HG03064 (cell line): Measurements from ENCODE around the gene TBC1D8.

ENCODE experiments used
- ATAC-seq: cut with Tn5 transposase; IDR thresholded peaks from one replicate; pipeline ENCODE4 v1.9.1; 2021; ENCODE audit warnings: low read depth; ENCODE audit not compliant: unreplicated experiment

Gene TBC1D8

DNA sequence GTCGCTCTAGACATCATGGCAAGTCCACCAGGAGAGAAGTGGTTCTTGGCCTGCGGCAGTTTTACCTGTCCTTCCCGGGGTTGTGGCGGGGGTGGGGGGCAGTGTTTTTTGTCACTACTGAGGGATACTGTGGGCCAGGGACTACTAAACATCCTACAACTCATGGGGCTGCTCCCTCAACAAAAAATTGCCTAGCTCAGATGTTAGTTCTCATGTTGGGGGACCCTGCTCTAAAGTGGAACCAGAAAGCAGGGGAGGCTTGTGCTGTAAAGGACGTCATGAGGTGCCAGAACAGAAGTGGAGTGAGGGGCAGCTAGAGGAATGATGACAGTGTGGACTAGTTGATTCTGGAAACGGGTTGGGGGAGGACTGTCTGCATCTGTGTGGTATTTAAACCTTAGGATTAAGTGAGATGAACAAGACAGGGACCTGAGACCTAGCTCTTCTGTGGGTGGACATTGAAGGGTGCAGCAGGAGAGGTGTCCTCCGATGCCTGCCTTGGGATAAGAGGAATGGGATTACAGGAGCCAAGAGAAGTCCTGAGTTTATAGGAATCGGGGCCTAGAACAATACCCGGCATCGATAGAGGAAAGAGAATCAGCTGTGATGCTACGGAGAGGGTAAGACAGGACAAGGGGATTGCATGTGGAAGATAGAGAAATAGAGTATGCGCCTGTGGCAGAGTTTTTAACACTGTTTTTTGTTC lies 146.4 kb downstream of the TBC1D8 start:
- ATAC-seq = no peak

DNA sequence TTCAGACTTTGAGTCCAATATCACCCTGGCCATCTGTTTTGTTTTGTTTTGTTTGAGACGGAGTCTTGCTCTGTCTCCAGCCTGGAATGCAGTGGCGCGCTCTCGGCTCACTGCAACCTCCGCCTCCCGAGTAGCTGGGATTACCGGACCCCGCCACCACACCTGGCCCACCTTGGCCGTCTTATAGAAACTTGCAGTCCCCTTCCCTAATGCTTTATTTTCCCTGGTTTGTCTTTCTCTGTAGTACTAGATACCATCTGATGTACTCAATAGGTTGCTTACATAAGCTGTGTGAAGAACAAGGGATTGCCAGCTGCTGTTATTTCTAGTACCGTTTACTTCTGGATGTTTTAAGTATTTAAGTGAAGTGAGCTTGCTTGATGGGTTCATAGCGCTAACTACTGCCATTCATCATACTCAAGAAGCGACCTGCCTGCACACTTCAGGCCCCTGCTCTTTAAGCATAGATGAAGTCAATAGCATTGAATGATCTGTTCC lies 147.9 kb downstream of the TBC1D8 start:
- ATAC-seq = no peak

DNA sequence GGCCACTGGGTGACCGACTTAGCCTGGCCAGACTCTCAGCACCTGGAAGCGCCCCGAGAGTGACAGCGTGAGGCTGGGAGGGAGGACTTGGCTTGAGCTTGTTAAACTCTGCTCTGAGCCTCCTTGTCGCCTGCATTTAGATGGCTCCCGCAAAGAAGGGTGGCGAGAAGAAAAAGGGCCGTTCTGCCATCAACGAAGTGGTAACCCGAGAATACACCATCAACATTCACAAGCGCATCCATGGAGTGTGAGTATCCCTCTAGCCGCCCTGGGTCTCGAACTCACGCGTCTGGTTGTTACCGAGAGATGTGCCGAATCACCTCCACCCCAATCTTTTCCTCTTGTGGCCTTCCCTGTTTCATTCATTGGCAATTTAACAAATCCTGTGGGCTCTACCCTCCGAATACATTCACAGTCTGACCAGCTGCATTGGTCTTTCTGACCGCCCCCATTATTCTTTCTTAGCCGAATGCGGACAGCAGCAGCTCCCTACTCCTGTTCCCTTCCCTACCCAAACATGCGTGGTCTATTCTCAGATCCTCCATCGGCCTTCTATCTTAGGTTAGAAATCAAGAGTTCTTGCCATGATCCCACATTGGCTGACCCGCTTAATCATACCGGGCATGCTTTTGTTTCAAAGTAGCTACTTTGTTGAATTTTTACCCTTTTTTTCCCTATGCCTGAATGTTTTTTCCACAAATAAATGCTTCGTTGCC lies 148.5 kb downstream of the TBC1D8 start:
- peak; percentile 3 for ATAC-seq

DNA sequence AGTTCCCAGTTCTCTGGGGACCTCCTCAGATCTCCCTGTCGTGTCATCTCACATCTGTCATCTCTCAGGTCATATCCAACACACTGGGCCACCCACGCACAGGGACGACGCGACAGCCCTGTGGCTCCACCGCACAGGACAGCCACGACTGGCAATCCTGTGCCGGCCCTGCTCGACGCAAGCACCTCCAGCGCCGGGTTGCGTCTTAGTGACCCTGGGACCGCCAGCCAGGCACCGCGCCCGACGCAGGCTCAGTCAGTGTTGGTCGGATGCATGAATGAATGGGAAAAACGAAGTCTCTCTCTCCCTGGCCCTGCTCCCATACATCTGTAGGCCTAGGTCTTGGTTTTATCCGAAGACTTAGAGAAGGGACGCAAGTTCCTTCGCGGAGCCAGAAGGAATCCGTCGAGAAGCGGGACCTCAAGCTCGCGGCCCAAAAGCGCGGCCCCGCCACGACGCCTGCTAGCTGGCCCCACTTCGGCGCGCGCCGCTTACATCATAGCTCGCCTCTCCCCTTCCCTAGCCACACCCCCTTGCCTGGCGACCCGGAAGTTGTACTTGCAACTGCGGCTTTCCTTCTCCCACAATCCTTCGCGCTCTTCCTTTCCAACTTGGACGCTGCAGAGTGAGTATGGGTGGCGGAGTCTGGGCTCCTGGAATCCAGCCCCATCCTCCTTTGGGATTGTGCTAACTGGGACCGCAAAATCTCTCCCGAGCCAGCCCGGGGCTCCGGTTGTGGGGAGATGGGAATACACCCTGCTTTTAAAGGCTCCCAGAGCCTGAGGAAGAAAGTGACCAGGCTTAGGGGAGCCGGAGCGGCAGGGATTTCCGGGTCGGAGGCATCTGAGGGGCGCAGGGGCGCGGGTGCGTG lies 149.3 kb downstream of the TBC1D8 start, which contains the start of gene RPL31:
RPL31 (plus strand) TSS at position 599 of the 871 bp plus-strand sequence. CDS start 413 bp downstream, outside the sequence.
- ATAC-seq = peak; percentile 93

DNA sequence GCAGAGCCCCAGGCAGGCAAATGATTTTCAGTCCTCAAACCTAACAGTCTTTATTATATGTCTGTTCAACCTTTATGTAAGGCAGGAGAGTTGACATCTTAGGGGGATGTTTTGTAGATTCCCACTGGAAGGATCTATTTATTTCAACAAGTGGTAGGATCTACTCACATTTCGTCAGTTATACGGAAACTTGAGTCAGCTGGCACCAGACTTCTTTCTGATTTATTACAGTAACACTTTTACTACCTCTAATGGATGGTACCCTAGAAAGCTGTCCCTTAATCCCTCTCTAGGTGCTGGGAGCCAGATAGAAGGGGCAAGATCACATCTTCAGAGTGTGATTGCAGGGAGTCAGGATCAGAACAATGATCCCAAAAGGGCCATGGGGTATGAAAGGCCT lies 151.2 kb downstream of the TBC1D8 start:
- no peak for ATAC-seq

DNA sequence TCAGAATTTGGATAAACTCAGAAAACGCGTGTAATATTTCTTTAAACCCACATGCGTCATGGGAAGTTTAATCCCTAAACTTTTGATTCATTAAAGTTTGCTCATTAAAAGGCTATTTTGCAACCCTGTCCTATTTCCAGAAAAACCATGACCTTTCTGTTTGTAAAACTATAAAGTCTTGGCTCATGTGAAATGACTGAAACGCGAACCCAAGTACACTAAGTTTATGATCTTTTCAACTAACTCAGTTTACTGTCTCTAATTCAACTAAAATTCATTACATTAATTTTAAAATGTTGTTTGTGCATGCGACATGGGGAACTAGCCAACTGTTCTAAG lies 153.0 kb downstream of the TBC1D8 start:
- ATAC-seq = no peak

DNA sequence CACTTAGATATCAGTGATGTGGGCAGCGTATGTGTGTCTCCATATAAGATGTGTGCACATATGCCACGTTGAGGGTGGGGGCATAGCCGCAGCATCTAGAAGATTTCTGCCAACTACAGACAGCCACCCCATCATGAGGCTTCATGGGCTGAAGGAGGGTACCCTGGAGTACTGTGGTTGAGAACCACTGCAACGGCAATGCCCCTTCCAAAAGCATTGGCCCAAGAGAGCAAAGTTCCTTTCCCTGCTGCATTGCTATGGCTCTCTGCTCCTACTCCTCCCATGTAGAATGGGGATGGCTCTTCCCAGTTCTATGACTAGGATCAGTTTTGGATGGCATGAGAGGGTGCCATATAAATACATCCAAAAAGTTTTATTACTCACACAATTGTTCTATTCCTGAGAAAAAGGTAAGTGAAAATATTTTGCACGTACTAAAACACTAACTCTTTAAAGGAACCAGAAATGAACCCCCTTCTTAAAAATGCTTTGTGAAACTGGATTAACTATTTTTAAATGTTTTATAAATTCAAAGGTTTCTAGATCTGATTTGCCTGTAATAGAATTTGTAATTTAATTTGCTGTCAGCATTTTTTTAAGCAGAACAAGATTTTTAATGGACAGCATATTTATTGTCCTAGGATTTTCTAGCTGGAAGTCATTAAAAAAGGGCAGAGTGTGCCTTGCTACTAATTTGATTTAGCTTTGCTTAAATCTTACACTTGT lies 153.5 kb downstream of the TBC1D8 start:
- ATAC-seq = no peak

DNA sequence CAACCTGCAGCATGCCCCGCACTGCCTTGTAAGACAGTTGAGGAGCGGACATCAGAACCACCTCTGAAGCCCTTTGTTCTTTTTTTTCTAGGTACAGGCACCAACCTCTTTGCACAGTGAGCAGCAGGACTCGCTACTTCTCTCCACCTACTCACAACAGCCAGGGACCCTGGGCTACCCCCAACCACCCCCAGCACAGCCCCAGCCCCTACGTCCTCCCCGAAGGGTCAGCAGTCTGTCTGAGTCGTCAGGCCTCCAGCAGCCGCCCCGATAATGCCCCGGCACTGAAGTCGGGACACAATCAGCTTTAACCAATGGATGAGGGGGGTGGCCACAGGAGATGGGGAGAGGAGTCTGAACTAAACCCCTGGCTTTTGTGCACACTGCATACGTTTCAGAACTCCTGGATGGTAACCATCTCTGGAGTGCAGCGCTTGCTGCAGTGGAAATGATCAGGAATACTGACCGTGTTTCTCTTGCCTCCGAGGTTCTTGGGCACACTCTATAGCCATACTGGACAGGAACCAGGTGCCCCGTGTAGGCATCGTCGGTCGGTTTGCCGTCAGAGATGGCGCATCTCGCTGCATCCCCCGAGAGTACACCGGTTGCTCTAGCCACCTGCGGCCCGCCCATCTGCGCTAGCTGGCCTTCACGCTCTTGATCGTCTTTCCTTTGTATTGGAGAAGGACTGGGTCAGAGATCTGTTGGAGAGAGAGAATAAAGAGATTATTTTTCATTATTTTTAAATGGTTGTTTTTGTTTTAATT lies 155.7 kb downstream of the TBC1D8 start:
- ATAC-seq = no peak

DNA sequence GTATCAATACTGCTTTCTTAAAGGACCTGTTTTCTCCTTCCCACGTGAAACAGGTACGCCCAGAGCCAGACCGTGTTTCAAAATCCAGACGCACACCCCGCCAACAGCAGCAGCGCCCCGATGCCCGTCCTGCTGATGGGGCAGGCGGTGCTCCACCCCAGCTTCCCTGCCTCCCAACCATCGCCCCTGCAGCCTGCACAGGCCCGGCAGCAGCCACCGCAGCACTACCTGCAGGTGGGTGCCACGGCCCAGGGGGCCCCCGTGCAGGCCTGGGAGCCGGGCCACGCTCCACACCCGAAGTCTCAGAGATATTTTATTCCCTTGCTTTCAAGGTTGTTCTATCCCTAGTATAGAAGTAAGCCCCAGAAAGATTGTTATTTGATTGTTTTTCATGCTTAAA lies 157.9 kb downstream of the TBC1D8 start:
- no peak for ATAC-seq

DNA sequence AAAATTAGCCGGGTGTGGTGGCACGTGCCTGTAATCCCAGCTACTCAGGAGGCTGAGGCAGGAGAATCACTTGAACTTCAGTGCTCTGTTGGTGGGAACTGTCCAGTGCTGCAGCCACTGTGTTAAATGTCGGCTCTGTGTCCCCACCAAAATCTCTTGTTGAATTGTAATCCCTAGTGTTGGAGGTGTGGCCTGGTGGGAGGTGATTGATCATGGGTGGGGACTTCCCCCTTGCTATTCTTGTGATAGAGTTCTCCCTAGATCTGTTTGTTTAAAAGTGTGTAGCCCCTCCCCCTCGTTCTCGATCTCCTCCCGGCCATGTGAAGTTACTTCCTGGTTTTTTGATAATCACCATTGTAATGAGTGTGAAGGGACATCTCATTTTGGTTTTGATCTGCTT lies 158.9 kb downstream of the TBC1D8 start:
- no peak for ATAC-seq

DNA sequence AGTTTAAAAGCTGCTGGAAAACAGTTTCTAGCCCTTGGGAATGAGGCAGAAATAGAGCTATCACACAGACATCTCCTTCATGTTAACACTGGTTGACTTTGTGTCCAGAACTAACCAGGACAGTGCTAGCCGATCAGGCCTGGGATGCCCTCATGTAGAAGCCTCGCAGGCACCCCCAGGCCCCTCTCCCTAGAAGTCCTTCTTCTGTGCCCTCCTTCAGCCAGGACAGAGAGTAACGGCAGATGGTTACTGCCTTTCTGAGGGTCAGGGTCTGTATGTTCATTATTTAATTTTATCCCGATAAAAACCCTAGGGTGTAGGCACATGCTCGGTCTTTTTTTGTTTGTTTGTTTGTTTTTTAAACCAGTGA lies 159.8 kb downstream of the TBC1D8 start:
- ATAC-seq = no peak

DNA sequence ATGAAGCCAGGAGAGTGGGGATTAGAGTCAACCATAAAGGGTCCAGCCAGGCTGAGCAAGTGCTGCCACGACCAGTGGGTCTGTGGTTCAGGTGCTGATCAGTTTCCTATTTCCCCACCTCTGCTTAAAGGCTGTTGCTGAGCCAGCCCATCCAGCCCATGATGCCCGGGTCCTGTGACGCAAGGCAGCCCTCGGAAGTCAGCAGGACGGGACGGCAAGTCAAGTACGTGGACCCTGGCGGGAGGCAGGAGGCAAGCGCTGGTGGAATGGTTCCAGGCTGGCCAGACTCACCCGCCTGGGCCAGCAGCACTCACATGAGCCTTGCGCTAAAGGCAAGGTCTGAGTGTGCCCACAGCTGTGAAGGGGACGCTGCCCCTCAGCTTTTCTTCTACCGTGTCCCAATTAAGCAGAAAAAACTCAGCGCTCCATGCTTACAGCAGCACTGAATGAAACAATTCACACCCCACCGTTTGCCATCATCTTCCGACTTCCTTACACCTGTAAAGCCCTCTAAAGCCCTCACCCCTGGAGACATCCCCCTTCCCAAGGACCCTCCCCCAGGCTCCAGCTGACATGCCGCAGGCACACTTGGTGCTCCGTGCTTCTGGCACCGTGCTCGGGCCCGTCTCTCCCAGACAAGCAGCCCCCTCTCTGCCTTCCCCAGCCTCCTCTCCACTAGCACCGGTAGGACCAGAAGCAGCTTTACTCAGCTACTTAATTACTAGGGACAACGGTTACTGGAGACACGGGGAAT lies 160.4 kb downstream of the TBC1D8 start:
- ATAC-seq = no peak

DNA sequence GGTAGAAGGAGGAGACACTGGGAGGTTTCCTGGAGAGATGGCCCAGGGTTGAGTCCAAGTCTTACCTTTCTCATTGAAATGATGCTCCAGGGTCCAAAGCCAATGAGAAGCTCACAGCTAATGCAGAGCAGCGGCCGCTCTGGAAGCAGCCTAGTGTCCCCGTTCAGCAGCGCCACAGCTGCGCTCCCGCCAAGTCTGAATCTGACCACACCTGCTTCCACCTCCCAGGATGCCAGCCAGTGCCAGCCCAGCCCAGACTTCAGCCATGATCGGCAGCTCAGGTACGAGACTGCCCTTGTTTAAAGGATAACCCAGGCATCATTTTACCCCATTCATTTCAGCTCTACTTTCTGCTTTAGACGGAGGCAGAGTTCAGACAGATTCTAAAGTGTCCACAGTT lies 161.0 kb downstream of the TBC1D8 start:
- ATAC-seq = no peak

DNA sequence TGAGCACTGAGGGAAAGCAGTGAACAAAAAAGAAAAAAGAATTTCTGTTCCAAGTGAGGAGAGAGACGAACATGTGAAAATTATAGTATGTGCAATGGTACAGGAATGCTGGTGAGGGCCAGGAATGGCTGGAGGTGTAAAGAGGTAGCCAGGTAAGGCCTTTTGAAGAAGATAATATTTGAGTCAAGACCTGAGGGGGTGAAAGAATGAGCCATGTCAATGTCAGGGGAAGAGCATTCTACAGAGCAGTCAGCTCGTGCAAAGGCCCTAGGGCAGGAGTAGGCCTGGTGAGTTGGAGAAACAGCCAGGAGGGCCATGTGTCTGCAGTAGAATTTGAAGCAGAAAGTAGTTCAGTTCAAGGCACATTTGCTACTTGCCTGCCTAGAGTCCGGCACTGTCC lies 161.5 kb downstream of the TBC1D8 start:
- no peak for ATAC-seq

DNA sequence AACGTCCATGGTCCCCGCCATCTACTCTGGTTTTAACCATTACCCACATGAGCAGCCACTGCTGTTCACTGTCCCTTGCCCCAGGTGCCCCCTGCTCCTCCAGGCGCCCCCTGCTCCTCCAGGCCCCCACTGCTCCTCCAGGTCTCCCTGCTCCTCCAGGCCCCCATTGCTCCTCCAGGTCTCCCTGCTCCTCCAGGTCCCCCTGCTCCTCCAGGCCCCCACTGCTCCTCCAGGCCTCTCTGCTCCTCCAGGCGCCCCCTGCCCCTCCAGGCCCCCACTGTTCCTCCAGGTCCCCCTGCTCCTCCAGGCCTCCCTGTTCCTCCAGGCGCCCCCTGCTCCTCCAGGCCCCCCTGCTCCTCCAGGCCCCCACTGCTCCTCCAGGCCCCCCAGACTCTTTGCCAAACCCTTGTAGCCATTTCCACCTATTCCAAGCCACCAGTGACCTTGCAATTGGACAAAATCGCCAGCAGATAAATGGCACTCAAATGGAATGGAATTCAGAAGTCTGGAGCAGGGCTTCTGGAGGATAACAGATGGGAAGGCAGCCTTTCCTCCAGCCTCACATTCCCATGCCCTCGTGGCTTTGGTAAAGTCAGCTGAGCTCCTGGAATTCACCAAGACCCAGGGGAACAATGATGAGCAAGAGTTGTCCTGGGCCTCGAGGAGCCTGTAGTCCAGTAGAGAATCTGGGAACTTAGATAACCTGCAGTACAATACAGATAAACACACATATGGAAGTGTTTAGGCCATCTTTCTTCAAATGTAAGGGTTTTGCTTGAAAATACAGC lies 162.4 kb downstream of the TBC1D8 start:
- no peak for ATAC-seq

DNA sequence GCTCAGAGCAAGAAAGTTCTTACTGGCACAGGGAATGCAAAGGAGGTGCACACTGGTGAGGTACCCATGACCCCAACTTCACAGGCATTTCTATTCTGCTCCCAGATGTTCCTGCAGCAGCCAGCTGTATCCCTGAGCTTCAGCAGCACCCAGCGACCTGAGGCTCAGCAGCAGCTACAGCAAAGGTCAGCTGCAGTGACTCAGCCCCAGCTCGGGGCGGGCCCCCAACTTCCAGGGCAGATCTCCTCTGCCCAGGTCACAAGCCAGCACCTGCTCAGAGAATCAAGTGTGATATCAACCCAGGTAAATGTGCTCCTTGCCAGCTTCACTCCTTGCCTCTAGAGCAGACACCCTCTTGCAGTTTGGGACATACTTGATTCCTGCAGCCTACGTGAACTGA lies 163.2 kb downstream of the TBC1D8 start:
- no peak for ATAC-seq

DNA sequence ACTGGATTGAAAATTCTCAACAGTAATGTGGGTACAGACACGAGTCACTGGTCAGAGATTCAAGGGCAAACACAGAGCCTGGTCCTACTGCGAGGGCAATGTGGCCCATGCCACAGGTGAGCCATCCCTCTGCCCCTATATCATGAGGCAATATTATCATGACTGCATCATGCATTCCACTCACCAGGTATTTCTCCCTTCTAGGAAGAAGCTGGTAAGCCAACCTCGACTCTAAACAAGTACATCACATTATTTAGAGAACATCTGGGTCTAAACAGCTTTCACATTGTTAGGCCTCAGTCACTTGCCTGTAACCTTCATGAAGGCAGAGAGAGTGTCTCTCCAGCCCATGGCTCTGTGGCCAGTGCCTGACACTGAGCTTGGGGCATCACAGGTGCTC lies 163.6 kb downstream of the TBC1D8 start:
- no peak for ATAC-seq

DNA sequence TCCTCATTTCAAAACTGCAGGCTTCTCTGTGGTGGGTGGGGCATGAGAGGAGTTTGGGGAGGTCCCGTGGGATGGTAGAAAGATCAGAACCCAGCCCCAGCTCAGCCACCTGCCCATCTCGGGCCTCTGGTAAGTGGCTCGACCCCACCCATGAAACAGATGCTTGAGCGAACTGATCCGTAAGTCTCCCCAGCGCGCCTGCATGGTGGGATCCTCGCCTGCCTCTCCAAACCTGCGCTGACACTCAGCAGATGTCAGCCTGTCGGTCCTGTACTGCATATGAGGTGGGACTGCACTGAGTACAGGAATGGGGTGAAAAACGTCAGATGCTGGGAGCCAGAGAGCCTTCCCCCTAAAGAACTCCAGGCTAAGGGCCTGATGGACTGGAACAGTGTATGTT lies 165.0 kb downstream of the TBC1D8 start:
- ATAC-seq = no peak
